HG03354 (cell line): ENCODE results near the gene AXIN1.

Source experiments
- ATAC-seq: cut with Tn5 transposase; IDR thresholded peaks from one replicate; pipeline ENCODE4 v1.9.1; 2021; ENCODE audit warnings: mild to moderate bottlenecking; ENCODE audit not compliant: unreplicated experiment, poor library complexity, severe bottlenecking

Gene AXIN1

DNA sequence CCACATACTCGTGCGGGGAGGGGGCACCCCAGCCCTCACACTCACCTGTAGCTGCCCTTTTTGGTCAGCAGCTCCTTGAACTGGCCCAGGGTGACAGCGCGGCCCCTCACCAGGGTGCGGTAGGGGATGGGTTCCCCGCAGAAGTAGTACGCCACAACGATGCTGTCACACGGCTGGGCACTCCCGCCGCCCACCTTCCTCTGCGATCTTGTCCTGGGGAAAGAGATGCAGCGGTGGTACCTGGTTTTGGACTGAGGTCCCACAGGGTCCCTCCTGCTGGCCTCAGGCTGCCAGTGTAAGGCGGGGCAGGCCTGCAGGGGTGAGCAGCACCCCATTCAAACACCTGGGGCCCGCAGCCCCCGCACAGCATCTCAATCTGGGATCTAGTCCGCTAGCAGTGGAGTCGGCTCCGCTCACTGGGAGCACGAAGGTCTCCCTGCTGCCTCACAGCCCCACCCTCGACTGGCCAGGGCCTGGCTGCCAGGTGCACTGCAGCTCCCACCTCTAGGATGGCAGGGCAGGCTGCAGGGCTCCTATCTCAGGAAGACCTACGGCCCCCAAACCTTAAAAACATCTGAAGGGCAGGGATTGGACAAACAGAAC lies 63.0 kb downstream of the AXIN1 start:
- no peak for ATAC-seq

DNA sequence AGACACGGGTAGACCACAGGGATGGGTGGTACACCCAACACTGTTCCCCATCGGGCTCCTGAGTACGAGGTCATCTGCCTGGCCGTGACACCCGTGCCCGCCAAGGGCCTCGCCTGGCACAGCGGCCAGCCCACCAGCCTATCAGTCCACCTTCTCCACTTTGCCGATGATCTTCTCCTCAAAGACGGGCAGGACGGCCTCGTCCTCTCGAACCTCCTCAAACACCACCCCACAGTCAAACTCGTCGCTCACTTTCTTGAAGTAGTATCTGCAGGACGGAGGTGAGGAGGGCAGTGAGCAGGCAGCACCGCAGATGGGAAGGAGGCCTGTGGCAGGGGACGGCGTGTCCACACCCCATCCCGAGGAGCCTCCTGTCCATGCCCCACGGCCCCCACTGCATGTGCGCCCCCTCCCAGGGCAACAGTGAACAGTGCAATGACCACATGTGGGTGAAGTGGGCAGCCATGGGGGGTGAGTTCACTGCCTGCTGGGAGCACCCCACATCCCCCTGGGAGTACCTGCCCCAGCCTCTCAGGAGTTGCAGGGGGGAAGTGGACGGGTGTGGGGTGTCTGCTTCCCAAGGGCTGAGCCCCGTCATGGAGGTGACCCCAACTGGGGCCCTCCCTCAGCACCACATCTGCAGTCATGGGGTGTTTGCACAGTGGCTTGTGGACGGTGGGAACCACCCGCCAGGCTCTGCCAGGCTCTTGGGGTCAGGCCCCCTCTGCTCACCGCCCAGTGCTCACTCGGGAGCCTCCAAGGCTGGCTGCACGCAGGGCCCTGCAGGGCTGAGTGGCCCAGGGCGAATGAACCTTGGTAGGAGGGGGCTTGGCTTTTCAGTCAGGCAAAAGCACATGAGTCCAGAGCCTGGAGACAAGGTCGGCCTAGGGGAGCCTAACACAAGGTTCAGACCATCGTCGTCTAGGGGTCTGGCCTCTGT lies 64.3 kb downstream of the AXIN1 start:
- ATAC-seq: no peak

DNA sequence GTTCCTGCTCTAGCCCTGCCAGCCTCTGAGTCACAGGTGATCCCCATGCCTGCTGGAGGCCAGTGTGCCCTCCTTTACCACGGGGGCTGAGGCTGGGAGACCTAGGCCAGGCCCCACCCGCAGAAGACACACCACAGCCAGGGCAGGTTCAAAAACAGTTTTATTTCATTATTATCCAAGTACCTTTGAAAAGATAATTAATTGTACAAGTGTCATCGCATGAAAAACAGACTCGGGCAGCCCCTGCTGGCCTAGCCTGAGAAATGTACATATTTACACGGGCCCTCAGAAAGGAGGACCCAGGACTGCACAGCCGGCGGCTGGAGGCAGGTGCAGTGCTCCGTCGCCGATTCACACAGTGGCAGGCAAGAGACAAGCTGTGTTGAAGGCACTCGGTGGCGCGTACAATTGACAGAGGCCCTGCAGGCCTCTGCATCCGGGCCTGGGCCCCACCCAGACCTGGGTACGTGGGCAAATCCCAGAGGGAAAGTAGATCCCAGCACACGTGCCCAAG lies 65.2 kb downstream of the AXIN1 start:
- ATAC-seq: no peak

DNA sequence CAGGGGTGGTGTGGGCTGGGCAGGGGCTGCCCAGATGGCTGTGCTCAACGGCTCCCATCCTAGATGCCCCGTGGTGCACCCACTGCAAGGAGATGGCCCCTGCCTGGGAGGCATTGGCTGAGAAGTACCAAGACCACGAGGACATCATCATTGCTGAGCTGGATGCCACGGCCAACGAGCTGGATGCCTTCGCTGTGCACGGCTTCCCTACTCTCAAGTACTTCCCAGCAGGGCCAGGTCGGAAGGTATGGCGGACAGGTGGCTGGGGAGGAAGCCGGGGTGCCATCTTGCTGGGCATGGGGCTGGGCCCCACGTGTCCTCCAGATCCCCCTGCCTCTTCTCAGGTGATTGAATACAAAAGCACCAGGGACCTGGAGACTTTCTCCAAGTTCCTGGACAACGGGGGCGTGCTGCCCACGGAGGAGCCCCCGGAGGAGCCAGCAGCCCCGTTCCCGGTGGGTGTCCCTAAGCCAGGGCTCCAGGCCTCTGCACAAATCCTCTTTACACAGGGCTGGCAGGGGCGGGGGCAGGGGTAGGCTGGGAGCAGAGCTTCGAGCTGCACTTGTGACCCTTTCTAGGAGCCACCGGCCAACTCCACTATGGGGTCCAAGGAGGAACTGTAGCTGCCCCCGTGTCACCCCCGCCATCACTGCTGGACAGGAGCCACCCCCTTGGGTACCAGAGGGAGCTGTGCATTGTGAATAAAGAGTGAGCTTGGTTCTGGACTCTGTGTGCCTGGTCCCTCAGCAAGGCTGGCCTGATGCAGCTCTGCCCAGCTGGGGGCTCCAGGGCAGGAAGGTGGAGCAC lies 65.8 kb downstream of the AXIN1 start:
- ATAC-seq: no peak

DNA sequence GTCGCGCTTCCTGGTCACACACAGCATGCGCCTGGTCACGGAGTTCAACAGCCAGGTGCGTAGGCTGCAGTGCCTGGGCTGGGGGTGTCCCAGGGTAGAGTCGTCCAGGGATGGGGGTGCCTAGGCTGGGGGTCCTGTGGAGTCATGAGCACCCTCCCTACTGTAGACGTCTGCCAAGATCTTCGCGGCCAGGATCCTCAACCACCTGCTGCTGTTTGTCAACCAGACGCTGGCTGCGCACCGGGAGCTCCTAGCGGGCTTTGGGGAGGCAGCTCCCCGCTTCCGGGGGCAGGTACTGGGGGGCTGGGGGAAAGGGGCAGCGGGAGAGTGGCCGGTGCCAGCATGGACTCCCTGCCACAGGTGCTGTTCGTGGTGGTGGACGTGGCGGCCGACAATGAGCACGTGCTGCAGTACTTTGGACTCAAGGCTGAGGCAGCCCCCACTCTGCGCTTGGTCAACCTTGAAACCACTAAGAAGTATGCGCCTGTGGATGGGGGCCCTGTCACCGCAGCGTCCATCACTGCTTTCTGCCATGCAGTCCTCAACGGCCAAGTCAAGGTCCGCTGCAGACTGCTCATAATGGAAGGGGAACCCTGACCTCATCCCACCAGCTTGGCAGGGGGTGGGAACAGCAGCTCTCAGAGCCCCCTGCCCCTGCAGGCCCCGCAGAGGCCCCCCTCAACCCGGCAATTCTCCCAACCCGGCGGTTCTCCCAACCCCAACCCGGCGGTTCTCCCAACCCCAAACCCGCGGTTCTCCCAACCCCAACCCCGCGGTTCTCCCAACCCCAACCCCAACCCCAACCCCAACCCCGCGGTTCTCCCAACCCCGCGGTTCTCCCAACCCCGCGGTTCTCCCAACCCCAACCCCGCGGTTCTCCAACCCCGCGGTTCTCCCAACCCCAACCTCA lies 67.1 kb downstream of the AXIN1 start:
- ATAC-seq: no peak

DNA sequence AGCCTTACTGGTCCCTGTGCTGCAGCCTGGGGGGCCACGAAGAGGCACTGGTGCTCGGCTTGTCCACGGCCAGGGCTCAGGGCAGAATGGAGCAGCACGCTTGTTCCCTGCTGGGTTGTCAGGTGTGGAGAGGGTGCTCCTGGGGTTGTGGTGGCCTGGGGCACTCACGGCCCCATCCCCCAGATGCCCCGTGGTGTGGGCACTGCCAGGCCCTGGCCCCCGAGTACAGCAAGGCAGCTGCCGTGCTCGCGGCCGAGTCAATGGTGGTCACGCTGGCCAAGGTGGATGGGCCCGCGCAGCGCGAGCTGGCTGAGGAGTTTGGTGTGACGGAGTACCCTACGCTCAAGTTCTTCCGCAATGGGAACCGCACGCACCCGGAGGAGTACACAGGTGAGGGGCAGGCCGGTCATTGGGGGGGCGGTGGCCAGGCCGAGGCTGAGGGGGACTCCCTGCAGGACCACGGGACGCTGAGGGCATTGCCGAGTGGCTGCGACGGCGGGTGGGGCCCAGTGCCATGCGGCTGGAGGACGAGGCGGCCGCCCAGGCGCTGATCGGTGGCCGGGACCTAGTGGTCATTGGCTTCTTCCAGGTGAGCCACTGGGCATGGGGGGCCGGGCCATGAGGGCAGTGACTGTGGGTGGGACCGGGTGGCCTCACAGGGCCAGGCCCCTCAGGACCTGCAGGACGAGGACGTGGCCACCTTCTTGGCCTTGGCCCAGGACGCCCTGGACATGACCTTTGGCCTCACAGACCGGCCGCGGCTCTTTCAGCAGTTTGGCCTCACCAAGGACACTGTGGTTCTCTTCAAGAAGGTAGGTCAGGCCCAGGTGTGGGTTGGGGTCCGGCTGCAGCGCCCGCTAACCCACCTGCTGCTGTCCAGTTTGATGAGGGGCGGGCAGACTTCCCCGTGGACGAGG lies 68.1 kb downstream of the AXIN1 start:
- no peak for ATAC-seq

DNA sequence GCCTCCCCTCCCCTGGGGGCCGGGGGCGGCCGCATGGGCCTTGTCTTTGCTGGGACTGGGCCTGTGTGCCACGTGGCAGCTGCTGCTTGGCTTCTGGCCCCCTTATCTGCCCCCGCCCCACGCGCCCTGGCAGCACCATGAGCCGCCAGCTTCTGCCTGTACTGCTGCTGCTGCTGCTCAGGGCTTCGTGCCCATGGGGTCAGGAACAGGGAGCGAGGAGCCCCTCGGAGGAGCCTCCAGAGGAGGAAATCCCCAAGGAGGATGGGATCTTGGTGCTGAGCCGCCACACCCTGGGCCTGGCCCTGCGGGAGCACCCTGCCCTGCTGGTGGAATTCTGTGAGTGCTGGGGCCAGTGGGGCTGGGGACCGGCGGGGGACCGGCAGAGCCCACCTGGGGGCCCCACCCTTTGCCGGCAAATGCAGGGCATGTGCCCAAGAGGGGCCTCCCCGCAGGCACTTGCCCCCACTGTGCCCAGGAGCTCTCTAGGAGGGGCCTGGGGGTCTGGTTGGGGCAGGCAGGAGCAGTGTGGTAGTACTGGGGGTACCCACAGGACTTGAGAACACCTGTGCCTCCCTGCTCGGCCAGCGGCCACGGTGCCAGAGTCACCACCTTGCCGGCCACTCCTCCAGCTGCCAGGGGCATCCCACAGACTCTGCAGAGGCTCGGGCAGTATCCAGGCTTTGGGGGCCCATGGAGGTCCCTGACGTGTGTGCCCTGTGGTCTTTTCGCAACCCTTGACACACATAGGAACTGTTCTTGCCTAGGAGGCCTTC lies 69.3 kb downstream of the AXIN1 start, which contains the start of gene PDIA2:
Gene PDIA2 (plus strand): TSS at position 132 of the 773 bp plus-strand sequence. CDS start 6 bp downstream, at position 138.
- ATAC-seq: no peak

DNA sequence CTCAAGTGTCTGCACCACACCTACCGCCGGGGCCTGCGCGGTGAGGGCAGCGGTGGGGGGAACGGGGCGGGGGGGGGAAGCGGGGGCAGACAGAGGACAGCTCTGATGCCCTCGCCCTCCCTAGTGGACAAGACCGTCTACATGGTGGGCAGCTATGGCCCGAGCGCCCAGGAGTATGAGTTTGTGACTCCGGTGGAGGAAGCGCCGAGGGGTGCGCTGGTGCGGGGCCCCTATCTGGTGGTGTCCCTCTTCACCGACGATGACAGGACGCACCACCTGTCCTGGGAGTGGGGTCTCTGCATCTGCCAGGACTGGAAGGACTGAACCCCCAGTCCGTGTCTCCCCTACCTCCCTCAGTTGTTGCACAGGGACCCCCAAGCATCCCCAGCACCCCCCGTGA lies 70.0 kb downstream of the AXIN1 start:
- no peak for ATAC-seq

DNA sequence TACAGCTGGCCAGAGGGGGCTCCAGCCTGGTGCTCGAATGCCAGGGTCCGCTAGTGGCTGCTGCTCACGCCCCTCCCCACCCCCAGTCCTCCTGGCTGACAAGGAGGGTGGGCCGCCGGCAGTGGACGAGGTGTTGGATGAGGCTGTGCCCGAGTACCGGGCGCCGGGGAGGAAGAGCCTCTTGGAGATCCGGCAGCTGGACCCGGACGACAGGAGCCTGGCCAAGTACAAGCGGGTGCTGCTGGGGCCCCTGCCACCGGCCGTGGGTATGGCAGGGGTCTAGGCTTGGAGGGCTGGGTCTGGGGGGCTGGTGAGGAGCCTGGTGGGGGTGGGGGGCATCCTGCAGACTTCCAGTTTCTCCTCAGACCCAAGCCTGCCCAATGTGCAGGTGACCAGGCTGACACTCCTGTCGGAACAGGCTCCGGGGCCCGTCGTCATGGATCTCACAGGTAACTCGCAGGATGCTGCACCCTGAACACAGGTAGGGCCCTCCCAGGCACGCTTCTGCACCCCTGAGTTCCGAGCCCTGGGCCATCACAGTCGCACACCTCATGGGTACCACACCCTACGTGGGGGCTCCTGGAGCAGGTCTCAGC lies 70.8 kb downstream of the AXIN1 start:
- no peak for ATAC-seq

DNA sequence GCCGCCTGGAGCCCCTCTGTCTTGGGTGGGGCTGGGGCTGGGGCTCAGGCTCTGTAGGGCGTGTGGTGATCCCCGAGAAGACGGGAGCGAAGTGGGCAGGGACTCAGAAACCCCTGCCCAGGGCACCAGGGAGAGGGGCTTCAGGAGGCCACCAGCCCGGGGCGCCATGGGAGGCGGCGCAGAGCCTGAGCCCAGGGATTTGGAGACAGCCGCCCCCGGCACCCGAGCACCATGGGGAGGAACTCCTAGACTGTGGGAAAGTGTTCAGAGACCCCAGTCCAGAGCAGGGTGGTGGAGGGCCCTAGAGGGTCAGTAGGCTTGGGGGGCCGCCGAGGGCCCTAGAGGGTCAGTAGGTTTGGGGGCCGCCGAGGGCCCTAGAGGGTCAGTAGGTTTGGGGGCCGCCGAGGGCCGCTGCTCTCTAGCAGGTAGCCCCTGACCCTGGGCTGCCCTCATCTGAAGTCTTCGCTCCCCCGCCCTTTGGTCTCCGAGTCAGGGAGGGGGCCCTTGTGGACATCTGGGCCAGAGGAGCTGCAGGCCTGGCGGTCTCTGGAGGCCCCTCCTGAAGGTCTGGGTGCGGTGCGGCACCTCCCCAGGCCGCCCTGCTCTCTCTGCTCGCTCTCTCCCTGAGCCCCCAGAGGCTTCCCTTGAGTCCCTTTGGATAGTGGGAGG lies 71.4 kb downstream of the AXIN1 start:
- ATAC-seq: no peak

DNA sequence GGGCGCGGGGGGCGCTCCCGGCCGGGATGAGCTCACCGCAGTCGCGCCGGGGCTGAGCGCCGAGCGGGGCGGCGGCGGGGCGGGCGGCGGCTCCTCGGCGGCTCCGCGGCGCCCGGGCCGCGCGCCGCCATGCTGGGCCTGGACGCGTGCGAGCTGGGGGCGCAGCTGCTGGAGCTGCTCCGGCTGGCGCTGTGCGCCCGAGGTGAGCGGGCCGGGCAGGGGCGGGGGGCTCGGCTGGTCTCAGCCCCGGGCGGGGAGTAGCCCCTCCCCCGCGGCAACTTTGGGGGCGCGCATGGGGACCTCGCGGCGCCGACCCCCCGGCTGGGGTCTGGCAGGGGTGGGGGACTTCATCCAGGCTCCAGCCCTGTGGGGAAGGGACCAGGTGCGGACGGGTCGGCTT lies 72.0 kb downstream of the AXIN1 start, which contains the start of gene ARHGDIG:
Gene ARHGDIG (plus strand): TSS at position 40 of the 400 bp plus-strand sequence. CDS start 90 bp downstream, at position 130.
- no peak for ATAC-seq

DNA sequence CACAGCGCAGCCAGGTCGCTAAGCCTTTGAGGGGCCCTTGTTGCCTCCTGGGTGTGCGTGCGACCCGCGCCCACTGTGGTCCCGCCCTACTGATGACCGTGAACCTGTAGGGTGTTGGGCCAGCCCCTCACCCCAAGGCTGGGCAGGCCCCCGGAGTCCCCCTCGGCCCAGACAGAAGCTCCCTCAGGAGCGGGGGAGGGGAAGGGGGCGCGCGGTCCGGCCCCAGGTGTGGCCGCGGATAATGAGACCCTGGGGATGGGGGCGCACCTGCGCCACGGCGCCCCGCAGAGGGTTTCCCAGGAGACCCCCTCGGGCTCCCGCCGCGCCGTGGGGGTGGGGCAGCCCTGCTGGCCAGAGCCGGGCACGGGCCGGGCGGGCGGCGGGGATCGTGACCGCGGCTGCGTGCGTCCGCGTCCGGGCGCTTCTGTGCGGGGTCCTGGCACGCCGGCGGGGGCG lies 72.5 kb downstream of the AXIN1 start:
- ATAC-seq: no peak

DNA sequence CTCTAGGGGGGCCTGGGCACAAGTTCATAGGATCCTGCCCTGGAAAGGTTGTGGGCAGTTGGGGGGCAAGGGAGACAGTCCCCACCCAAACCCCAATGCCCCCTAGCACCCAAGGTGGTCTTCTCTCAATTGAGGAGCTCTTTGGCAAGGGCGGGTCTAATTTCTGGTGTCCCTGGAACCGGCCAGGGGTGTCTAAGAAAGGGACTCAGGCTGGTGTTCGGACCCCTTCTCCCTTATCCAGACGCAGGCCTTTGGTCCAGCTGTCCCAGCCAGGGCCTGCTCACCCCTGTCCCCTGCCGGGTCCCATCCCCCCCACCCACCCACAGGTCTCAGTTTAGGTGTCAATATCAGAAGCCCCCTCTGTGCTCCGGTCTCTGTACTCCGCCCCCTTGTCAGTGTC lies 73.0 kb downstream of the AXIN1 start:
- ATAC-seq: no peak

DNA sequence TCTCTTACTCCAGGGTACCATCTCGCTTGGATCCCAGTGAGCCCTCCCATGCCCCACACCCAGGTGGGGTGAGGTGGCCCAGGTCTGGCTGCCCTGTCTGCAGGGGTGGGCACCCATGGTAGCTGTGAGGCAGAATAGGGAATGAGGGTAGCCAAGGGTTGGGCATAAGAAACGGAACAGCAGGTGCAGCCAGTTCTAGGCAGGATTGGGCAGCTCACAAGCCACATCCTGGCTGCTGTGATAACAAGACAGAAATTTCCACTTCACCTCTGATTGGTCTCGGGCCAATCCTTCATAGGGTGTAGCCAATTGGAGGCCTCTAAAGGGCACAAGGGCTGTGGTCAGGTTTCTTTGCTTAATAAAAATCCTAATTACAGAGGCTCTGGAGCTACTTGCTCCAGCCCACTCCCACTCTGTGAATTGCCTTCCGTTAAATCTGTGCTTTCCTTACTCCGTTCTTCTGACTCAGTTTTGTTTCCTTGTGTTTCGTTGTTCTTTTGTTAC lies 73.6 kb downstream of the AXIN1 start:
- ATAC-seq: no peak

DNA sequence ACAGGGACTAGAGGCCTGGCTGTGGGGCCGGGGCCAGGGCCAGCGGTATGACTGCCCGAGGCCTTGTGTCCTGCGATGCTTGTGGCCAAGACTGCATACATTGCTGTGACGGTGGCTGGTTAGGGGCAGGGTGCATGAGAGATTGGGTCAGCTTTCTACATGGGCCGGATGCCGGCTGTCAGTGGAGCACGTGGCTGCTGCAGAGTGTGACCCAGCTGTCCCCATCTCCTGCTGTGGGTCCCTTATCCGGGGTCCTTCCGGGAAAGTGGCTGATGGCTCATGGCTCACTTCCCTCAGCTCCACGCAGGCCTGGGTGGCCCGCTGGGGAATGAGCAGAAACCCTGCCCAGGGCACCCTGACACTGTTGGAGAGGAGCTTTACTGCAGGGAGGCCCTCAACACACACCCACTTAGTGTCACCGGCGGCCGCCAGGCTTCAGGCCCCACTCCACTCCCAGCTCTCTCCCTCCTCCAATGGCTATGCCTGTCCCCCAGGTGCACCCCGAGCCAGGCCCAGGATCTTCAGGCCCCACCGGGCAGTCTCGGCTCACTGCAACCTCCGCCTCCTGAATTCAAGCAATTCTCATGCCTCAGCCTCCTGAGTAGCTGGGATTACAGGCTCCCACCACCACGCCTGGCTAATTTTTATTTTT lies 76.0 kb downstream of the AXIN1 start:
- no peak for ATAC-seq

DNA sequence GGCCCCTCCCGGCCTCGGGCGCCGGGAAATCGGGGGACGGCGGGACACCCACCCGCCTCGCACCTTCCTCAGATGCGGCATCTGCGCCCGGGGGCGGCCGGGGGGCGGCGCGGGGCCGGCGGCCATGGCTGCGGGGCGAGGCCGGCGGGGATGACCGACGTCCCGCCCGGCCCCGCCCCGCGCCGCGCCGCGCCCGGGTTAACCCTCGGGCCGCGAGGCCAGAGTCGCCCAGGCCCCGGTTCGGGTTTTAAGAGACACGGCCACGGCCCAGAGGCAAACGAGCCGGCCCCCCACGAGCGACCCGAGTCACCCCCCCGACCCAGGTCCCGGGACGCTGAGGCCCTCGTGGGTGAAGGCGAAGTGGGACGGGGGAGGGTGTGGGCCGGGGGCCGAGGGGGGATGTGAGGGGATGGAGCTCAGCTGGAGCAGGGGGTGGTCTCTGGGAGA lies 76.7 kb downstream of the AXIN1 start, which contains the start of gene RGS11:
Gene RGS11 (minus strand): TSS at position 159 of the 447 bp plus-strand sequence. CDS start 33 bp downstream, at position 126.
- no peak for ATAC-seq
